Measurements from ENCODE around the gene FGF9. TPM values are rescaled to one million over a fixed set of nuclear protein-coding genes. Genes with fewer than 3 reads are reported as not detected.

Gene FGF9
- total RNA-seq, 2 donors from 2014 or later = 5.9 to 7.8 TPM

- DNase-seq = no peak
- no peak for ATAC-seq
- intact Hi-C loops (cut with DNase I) = no loop called here
These were observed 2.1 kb downstream of the FGF9 start for GRCh38 chr13:21672796-21673538.

GRCh38 chr13:21673539-21673788, 2.6 kb downstream of the FGF9 start:
- DNase-seq (no peak), ATAC-seq (no peak)
- intact Hi-C loops (cut with DNase I) = no loop called here

DNA sequence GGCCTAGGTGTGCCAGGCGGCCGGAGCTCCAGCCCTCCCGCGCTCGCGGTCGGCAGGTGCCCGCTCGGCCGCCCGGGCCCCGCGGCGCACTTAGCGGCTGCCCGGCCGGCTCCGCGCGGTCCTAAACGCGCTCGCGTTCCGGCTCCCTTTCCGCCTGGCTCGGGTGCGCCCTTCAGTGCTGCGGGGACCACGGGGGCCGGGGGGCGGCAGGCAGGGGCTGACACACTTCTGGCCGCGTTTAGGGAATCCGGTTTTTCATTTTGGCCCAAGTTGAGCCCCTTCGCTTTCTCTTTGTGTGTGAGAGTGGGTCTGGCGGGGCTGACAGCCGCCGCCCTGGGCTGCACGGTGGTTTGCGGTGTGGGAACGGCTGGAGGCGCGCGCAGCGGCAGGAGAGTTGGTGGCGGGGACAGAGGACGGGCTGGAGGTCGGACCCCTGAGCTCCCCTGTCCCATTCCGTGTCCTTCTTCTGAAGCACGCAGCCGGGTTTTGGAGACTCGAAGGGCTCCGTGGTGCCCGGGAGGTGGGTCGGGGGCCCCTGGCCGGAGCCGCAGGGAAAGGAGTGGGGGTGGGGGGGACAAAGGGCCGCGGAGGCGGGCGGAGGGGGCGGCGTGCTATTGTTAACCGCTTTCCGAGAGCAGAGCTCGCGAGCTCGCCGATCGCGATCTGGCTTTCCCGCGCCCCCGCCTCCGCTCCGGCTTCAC, 3.1 kb downstream of the FGF9 start:
- intact Hi-C loops (cut with DNase I) = no loop called here
- ATAC-seq = peak; percentile 38 to 44
- peak; percentile 40 for DNase-seq

- intact Hi-C loops (cut with DNase I) = loop anchor here in 1 of 2 donors (5.0 kb wide), 1 partner anchor 103 kb away; no protein-coding TSS in a partner anchor
- DNase-seq = no peak
- peak; percentile 2 to 7 for ATAC-seq
These were observed 3.7 kb downstream of the FGF9 start for GRCh38 chr13:21674490-21675009.

DNA sequence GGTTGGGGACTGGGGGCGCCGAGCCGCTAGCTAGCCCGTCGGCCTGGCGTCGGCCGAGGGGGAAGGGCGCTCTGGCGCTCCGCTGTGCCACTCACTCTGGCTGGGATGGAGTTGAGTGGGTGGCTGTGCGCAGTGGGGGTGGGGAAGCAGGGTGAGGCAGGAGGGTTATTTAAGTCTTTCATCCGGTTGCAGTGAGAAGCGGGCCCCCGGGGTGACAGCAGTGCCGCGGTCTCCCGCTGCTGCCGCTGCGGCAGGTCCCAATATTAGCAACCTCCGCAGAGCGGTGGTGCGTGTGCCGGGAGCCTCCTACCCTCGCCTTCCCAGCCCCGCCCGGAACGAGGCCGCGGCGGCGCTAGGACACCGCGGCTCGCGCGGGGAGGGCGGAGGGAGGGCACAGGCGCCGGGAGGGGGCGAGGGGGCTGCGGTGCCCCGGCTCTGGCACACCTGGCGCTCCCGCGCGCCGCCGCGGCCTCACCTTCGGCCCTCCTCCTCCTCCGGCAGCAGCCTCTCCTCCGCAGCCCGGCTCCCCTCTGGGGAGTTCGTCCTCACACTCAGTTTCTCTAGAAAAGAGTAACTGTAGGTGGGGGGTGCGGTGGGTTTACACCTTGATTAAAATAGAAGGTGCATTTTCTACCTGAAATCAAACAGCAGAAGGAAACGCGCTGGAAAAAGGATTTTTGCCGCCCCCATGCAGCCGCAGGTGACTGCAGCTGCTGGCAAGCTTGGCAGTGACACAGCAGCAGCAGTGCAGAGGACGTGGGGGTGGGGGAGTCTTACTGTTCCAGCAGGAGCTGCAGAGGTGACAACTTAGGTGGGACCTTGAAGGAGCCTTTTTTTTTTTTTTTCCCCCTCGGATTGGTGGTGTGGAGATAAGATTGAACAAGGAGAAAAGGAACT, 4.5 kb downstream of the FGF9 start:
- peak; percentile 27 for DNase-seq
- intact Hi-C loops (cut with DNase I) = loop anchor here in 1 of 2 donors (5.0 kb wide), 1 partner anchor 102 kb away; no protein-coding TSS in a partner anchor
- peak; percentile 40 for ATAC-seq

DNA sequence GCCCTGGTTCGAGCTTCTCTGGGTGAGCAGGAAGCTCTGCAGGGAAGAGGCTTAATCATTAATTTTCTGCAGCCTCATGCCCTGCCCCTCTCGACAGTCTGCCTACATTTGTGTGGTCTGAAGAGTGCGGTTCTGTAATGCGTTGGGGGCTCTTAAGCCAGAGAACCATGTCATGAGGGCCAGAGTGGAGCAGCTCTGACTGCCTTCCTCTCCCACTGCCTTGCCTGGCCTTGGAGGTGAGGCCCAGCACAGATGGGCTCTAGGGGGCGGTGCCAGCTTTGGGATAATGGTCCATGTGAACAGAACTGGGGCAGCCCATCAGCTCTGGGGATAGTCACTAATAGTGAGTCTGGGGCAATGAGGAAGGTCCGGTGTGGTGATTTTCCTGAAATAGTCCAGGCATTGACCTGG, 5.7 kb downstream of the FGF9 start:
- DNase-seq = no peak
- peak in 1 of 2 donors; percentile 11 for ATAC-seq
- intact Hi-C loops (cut with DNase I) = loop anchor here in 1 of 2 donors (5.0 kb wide), 1 partner anchor 101 kb away; no protein-coding TSS in a partner anchor

DNA sequence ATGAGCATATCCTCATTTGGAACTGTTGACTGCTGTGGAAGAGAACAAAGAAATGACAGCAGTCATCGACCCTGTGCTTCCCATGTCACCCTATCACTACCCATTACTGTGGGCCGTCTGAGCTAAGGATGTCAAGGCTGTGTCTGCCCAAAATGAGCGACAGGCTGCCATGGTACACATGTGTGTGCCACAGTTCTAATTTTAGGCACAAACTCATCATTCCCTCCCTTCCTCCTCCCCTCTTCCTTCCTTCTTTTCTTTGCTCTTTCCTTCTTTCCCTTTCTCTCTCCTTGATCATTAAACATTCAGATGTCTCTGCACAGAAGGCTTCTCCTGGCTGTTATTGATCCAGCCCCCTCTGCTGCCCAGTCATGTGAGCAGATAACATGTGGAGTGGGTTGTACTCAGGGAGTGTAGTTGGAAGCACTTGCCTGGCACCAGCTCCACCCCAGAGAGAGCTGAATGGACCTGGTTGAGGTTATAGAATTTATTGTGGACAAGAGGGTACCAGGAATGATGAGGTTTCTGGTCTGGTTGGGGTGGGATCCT, 6.3 kb downstream of the FGF9 start:
- DNase-seq = no peak
- no peak for ATAC-seq
- intact Hi-C loops (cut with DNase I) = loop anchor here in 1 of 2 donors (5.0 kb wide), 1 partner anchor 100 kb away; no protein-coding TSS in a partner anchor

GRCh38 chr13:21683034-21683733, 12.3 kb downstream of the FGF9 start:
- ATAC-seq (peak in 1 of 2 donors; percentile 91), DNase-seq (no peak)
- intact Hi-C loops (cut with DNase I) = no loop called here

GRCh38 chr13:21684576-21684975, 13.7 kb downstream of the FGF9 start:
- ATAC-seq (no peak), DNase-seq (no peak)
- intact Hi-C loops (cut with DNase I) = no loop called here

DNA sequence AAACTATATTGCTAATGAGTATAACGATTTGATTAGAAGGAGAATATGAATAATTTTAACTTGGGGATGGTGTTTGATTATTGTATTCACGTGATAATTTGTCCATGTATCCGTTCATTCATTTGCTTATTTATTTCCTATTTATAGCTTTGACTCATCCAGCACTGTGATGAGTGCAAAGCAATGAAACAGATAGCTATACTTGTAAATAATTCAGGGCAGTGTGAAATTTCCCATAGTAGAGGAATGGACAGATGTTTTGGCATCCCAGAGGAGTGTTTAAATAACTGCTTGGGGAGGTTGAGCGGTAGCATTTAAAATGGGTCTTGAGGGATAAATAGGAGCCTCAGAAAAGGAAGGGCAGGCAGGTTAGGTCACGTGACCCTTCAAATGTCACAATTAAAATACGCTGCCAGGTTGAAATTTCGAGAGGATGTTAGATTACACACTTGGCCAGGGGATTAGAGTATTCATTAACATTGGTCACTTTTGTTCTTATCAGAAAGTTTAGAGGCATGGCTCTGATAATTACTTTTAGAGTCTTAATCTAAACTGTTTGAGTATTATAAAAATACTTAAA, 14.7 kb downstream of the FGF9 start:
- no peak for ATAC-seq
- intact Hi-C loops (cut with DNase I) = no loop called here

DNA sequence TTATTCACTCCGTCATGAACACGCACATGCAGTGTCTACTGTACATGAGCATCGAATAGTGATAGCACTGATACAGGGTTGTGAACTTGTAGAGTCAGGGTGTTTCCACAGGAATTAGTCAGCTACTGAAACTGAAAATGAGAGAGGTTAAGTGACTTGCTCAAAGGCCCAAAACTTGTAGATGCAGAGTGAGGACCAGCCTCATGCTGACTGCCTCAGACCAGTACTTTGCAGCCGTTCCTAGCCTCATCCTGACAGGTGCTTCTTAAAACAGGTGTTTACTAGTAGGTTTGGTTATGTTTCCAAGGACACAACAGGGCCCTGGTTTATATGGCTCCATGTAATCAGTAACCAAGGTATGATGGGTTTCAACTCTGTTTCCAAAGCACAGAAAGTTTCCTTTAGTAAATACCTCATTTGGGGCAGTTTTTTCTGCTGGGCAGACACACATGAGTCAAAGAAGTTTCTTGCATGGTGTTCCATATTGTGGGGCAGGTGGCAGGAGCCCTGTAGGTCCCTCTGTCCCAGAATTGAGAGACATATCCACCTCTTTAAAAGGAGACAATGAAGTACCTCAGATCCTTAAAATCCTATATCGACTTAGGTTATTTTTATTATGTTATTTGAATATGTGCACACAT, 16.0 kb downstream of the FGF9 start:
- intact Hi-C loops (cut with DNase I) = no loop called here
- DNase-seq = no peak
- no peak for ATAC-seq

More for the DNA sequence above, 14.7 kb downstream of the FGF9 start:
- no peak for DNase-seq

DNA sequence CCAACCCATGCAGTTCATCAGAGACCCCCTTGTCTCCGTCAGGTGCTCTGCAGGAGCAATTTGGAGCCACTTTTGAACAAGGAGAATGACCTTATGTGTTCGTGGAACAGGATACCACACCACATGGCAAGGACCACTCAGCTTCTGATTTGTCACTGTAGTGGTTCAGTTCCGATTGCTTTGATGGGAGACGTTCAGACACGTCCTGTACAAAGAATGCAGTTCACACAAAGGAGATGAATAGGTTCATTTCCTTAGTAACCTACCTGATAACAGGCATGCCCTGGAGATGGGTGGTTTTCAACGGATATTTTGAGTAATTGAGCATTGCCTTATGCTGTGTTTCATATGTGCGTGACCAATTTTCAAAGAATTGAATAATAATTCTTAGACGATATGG, 17.2 kb downstream of the FGF9 start:
- intact Hi-C loops (cut with DNase I) = no loop called here
- ATAC-seq = no peak

GRCh38 chr13:21689097-21689496, 18.2 kb downstream of the FGF9 start:
- peak in 1 of 2 donors; percentile 61 for ATAC-seq

More for the DNA sequence above, 17.2 kb downstream of the FGF9 start:
- no peak for DNase-seq

DNA sequence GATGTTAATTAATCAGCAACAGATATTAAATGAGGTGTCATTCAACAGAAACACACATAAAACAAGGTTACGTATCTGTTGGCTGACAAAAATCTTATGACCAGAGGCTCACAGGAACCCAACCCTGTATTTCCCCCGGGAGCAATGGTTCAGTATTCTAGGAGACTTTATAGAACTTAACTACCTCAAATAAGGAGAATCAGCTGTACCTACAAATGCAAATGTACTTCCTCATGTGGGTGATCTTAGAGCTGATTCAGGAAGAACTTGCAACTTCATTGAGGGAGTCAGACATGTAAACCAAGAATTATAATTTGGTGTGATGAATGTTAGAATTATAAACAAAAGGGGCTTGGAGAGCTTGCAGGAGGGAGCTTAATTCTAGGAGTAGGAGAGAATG, 20.1 kb downstream of the FGF9 start:
- ATAC-seq (no peak), DNase-seq (no peak)
- intact Hi-C loops (cut with DNase I) = no loop called here

More at GRCh38 chr13:21689097-21689496, 18.2 kb downstream of the FGF9 start:
- intact Hi-C loops (cut with DNase I) = no loop called here
- DNase-seq = no peak

- intact Hi-C loops (cut with DNase I) = no loop called here
- no peak for ATAC-seq
- no peak for DNase-seq
These were observed 20.6 kb downstream of the FGF9 start for GRCh38 chr13:21691500-21691899.

DNA sequence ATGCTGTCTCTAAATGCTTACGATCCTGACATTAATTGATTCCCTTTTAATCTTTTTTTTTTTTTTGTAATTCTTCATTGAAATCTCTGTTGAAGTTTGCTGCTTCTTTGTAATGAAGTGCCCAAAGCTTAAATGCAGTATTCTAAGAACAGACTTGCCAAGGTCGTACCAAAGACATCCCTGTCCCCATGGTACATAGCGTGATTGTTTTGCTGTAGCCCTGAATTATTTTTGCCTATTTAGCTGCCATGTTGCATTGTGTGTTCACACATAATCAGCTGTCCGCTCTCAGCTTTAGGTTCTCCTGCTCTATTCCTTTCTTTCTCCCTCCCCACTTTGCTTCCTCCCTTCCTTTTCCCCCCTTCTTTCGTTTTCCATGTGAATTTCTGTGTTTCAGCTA, 21.1 kb downstream of the FGF9 start:
- DNase-seq (no peak), ATAC-seq (no peak)
- intact Hi-C loops (cut with DNase I) = no loop called here

- DNase-seq (no peak), ATAC-seq (peak in 1 of 2 donors; percentile 51)
These were observed 24.0 kb downstream of the FGF9 start for GRCh38 chr13:21694831-21695230.

GRCh38 chr13:21695546-21695945, 24.7 kb downstream of the FGF9 start:
- no peak for DNase-seq
- ATAC-seq = no peak
- intact Hi-C loops (cut with DNase I) = no loop called here

More at GRCh38 chr13:21694831-21695230, 24.0 kb downstream of the FGF9 start:
- intact Hi-C loops (cut with DNase I) = no loop called here

Measured in left cardiac atrium (tissue), 4 donors.